ENCODE measurements around the gene EPS15. TPM values are rescaled to one million over a fixed set of nuclear protein-coding genes. Genes with fewer than 3 reads are reported as not detected.

The EPS15 gene
- total and polyA plus RNA-seq, 12 donors, result 12.4 to 81.4 (median 63.0) TPM

DNA sequence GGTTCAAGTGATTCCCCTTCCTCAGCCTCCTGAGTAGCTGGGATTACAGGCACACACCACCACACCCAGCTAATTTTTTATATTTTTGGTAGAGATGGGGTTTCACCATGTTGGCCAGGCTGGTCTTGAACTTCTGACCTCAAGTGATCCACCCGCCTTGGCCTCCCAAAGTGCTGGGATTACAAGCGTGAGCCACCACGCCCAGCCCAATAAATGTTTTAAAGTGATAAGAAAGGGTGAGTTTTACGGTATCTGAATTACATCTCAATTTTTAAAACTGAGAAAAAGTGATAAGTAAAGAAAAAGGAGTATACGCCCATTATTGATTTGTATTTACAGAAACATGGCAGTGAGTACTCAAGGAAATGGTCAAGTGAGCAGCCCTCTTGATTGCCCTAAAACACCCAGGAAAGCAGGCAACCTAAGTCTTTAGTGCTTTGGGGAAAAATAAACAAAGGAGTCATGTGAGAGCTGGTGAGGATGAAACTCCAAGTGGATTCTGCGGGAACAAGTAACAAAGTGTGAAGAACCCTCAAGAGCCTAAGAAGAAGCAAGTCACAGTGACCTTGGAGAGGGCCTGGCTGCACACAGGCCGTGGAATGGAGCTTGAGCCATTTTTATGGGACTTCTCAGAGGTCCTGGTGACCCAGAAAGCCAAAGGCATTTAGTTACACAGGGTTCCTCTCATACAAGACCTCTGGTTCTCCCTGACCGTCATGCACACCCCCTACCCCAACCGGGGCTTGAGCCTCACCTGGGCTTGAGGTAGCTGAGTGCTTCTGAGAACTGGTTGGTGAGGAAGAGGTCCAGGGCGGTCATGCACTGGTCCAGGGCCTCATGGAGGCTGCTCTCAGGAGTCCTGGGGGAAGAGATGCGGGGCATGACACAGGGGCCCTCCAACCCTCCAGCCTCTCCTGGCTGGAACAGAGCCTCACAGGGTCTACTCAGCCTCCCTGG lies 197.8 kb downstream of the EPS15 start:
- WGBS, 2 donors, result 95 to 96% methylated on average over 11 of the region's 11 CpGs
- intact Hi-C loops (cut with DNase I), result no loop called here
- ATAC-seq, result no peak

DNA sequence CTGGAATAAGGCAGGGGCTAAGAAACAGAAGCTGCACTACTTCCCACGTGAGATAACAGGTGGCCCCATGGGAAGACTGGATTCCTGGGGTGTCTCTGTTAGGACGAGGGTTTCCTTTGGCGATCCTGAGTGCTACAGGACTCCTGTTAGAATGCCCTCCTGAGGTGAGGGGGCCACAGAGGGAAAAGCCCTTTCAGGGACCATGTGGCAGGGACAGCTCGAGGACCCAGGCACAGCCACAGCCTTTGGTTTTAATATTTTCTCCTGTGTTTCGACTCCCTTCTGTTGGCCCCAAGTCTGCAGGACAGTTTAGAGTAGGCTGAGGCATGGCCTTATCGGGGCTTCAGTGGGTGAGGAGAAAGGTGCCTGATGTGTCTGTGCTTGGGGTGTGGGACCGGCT lies 201.3 kb downstream of the EPS15 start:
- TF ChIP-seq, protein P1, sequence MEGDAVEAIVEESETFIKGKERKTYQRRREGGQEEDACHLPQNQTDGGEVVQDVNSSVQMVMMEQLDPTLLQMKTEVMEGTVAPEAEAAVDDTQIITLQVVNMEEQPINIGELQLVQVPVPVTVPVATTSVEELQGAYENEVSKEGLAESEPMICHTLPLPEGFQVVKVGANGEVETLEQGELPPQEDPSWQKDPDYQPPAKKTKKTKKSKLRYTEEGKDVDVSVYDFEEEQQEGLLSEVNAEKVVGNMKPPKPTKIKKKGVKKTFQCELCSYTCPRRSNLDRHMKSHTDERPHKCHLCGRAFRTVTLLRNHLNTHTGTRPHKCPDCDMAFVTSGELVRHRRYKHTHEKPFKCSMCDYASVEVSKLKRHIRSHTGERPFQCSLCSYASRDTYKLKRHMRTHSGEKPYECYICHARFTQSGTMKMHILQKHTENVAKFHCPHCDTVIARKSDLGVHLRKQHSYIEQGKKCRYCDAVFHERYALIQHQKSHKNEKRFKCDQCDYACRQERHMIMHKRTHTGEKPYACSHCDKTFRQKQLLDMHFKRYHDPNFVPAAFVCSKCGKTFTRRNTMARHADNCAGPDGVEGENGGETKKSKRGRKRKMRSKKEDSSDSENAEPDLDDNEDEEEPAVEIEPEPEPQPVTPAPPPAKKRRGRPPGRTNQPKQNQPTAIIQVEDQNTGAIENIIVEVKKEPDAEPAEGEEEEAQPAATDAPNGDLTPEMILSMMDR (IDR thresholded peaks at IDR 0.05), result no peak
- Histone ChIP-seq H3K9me3 (no peaks in the 10 kb centered on the region), H3K4me1 (peaks cover 0 to 16% (median 0%) of the 10 kb centered on the region in 9 donors), H3K36me3 (no peaks in the 10 kb centered on the region), H3K27me3 (no peaks in the 10 kb centered on the region), H3K27ac (no peak overlapping the region), H3K4me3 (no peak overlapping the region)
- ATAC-seq (no peak), DNase-seq (no peak)
- 87 to 88% methylated on average over 7 of the region's 7 CpGs for WGBS, 2 donors
- intact Hi-C loops (cut with DNase I), result no loop called here

More for the DNA sequence above, 197.8 kb downstream of the EPS15 start:
- DNase-seq, result no peak
- Histone ChIP-seq H3K27me3 (no peaks in the 10 kb centered on the region), H3K27ac (no peak overlapping the region), H3K4me3 (no peak overlapping the region), H3K9me3 (no peaks in the 10 kb centered on the region), H3K36me3 (no peaks in the 10 kb centered on the region), H3K4me1 (peaks cover 0 to 11% (median 4%) of the 10 kb centered on the region in 9 donors)
- TF ChIP-seq, protein P1 (IDR thresholded peaks at IDR 0.05), result no peak

DNA sequence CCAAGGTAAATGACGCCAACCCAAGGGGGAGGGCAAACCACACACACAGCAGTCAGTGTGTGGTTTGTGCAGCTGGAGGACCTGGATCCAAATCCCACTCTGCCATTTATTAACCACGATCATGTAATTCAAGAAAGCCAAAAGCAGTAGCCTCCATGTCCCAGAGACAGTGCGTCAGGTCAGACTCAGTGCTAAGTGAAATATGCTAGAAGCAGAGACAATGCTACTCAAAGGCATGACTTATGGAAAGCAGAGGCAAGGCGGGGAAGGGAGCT lies 202.3 kb downstream of the EPS15 start:
- TF ChIP-seq, protein P1 (IDR thresholded peaks at IDR 0.05), result no peak
- WGBS, 2 donors, result 91 to 92% methylated on average over 4 of the region's 4 CpGs
- Histone ChIP-seq H3K27ac (no peak overlapping the region), H3K9me3 (no peaks in the 10 kb centered on the region), H3K4me3 (no peak overlapping the region), H3K36me3 (peaks cover 0 to 9% (median 0%) of the 10 kb centered on the region in 9 donors), H3K27me3 (no peaks in the 10 kb centered on the region), H3K4me1 (peaks cover 0 to 16% (median 0%) of the 10 kb centered on the region in 9 donors)
- DNase-seq (no peak), ATAC-seq (no peak)
- intact Hi-C loops (cut with DNase I), result no loop called here

DNA sequence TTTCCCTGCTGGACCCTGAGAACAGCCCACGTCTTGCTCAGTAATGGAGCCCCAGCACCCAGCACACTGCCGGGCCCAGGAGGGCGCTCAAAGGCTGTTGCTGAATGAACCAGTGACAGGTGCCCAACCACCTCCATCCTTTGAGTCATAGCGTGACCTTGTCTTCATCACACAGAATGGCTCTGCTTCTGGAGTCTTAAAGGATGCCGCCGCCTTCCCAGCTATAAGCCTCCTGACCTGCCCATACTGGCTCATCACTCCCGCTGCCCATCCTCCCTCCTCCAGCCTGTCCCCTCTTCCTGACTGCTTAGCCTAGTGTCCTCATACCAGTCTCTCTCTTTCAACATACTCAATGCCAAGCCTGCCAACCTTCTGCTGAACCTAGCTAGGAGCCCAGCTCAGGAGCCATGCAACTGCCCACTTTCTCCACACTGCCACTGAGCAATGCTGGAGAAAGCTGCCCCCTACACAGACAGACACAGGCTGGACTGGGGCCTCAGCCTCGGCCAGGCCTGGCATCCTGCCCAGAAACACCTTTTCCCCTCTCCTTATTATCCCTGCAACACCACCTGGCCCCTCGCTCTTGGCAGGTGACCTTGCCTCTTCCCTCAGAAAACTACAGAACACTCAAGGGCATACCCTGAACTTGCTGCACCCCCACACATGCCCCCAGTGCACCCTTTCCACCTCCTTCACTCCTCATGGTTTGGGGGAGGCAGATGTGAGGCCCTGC lies 202.8 kb downstream of the EPS15 start:
- H3K9me3 ChIP-seq, result no peaks in the 10 kb centered on the region
- 89 to 91% methylated on average over 9 of the region's 9 CpGs for WGBS, 2 donors
- H3K4me3 ChIP-seq, result no peak overlapping the region
- TF ChIP-seq, protein P1 (IDR thresholded peaks at IDR 0.05), result no peak
- H3K27ac ChIP-seq, result no peak overlapping the region
- DNase-seq (no peak), ATAC-seq (no peak)
- no peaks in the 10 kb centered on the region for H3K27me3 ChIP-seq
- H3K36me3 ChIP-seq, result peaks cover 0 to 14% (median 0%) of the 10 kb centered on the region in 9 donors
- intact Hi-C loops (cut with DNase I), result no loop called here
- H3K4me1 ChIP-seq, result peaks cover 0 to 16% (median 0%) of the 10 kb centered on the region in 9 donors

All from heart right ventricle (tissue), 16 donors.